Keratinocyte (primary cell): ENCODE measurements around the gene TTC28.

ENCODE experiments used
- CTCF ChIP-seq, 3 experiments: IDR thresholded peaks in 1 of 3; conservative IDR thresholded peaks in 1 of 3; optimal IDR thresholded peaks in 1 of 3; 2 replicates in 2 of 3; 3 replicates in 1 of 3; pipeline versions ENCODE3 to v1.5.1; 2011; ENCODE audit warnings: low read length in 3 of 3, mild to moderate bottlenecking in 3 of 3, moderate library complexity in 2 of 3, control low read depth in 1 of 3, inconsistent platforms in 1 of 3; ENCODE audit not compliant: insufficient read depth in 2 of 3; ENCODE audit errors: extremely low read depth in 1 of 3
- EZH2 ChIP-seq: IDR thresholded peaks from one replicate; pipeline ENCODE4 v1.6.1; 2012; ENCODE audit warnings: inconsistent platforms, mild to moderate bottlenecking, low read length, moderate library complexity

GRCh38 chr22:28514321-28514821 lies 165.3 kb downstream of the TTC28 start:
- TF ChIP-seq CTCF (optimal IDR thresholded peaks at IDR 0.05 in 1 of 3, IDR thresholded peaks at IDR 0.05 in 1 of 3, conservative IDR thresholded peaks at IDR 0.05 in 1 of 3; ENCODE audit: extremely low read depth in 1 of 3, insufficient read depth in 2 of 3, low read length in 3 of 3) (no peak), EZH2 (no peak)
